Spleen (tissue), 11 donors: ENCODE data around the gene MTFR1L. TPM values are rescaled to one million over a fixed set of nuclear protein-coding genes. Genes with fewer than 3 reads are reported as not detected.

Experiments
- DNase-seq: peaks from one replicate; pipeline ENCODE4 v3.0.0-alpha.2; 2020
- H3K27ac ChIP-seq, 8 donors: fragments of 200-600 bp; sonication (generic) in 7 of 8; 1 replicate in 4 of 8; 2 replicates in 4 of 8; pipeline versions ENCODE4 v1.5.0 to v1.8.0; 2016 to 2021; ENCODE audit warnings: inconsistent platforms in 4 of 8, mild to moderate bottlenecking in 4 of 8, moderate library complexity in 1 of 8
- H3K27me3 ChIP-seq, 7 donors: fragments of 200-600 bp; sonication (generic) in 6 of 7; replicated peaks in 1 of 7; 1 replicate in 4 of 7; 2 replicates in 3 of 7; pipeline versions ENCODE4 v1.5.0 to v1.8.0; 2016 to 2021; ENCODE audit warnings: inconsistent platforms in 3 of 7, mild to moderate bottlenecking in 1 of 7
- H3K36me3 ChIP-seq, 6 donors: fragments of 200-600 bp; sonication (generic) in 5 of 6; 1 replicate in 4 of 6; 2 replicates in 2 of 6; pipeline versions ENCODE4 v1.5.0 to v1.8.0; 2016 to 2021; ENCODE audit warnings: inconsistent platforms in 2 of 6
- H3K4me1 ChIP-seq, 6 donors: fragments of 200-600 bp; sonication (generic) in 5 of 6; 1 replicate in 3 of 6; 2 replicates in 3 of 6; pipeline versions ENCODE4 v1.5.0 to v1.8.0; 2016 to 2021; ENCODE audit warnings: inconsistent platforms in 3 of 6
- H3K4me3 ChIP-seq, 8 donors: fragments of 200-600 bp; sonication (generic) in 7 of 8; 1 replicate in 4 of 8; 2 replicates in 4 of 8; pipeline versions ENCODE4 v1.5.0 to v1.8.0; 2016 to 2021; ENCODE audit warnings: inconsistent platforms in 4 of 8, mild to moderate bottlenecking in 4 of 8, moderate library complexity in 2 of 8
- H3K9me3 ChIP-seq, 8 donors: fragments of 200-600 bp; sonication (generic) in 7 of 8; 1 replicate in 4 of 8; 2 replicates in 4 of 8; pipeline versions ENCODE4 v1.5.0 to v1.8.0; 2016 to 2021; ENCODE audit warnings: inconsistent platforms in 4 of 8
- CTCF ChIP-seq, 11 experiments: fragments of 200-600 bp in 7 of 11; fragments of 450-650 bp in 4 of 11; sonication (generic) in 4 of 11; IDR thresholded peaks in 8 of 11; conservative IDR thresholded peaks in 3 of 11; 1 replicate in 7 of 11; 2 replicates in 4 of 11; pipeline versions ENCODE4 v1.4.0 to v1.8.0; 2016 to 2021; ENCODE audit warnings: antibody characterized with exemption in 11 of 11, inconsistent platforms in 4 of 11, mild to moderate bottlenecking in 1 of 11
- POLR2A ChIP-seq, 3 donors: fragments of 450-650 bp; IDR thresholded peaks; one replicate each; pipeline ENCODE4 v1.5.1; 2017; ENCODE audit warnings: antibody characterized with exemption in 3 of 3, mild to moderate bottlenecking in 1 of 3
- POLR2AphosphoS5 ChIP-seq, 3 donors: sonication (generic); formaldehyde crosslinking; IDR thresholded peaks; one replicate each; pipeline ENCODE4 v1.5.1; 2017; ENCODE audit warnings: antibody characterized with exemption in 3 of 3
- WGBS, 5 donors: extraction: QIAGEN DNeasy Blood & Tissue Kit in 3 of 5; methylation state at CpG; one replicate each; pipeline versions ENCODE4 v1.1.5 to v1.1.7; 2013 to 2018; 5-methylcytosine and 5-hydroxymethylcytosine counted together
- intact Hi-C: fragments of 100-400 bp; cut with DNase I; formaldehyde crosslinking; loops from one replicate; pipeline ENCODE4 v1.15.0; 2023; ENCODE audit warnings: low total_unique reads
- polyA plus RNA-seq, 3 donors: library from polyadenylated mRNA; stranded (reverse); fragments of 200-250 nt; gene quantifications; one replicate each; pipeline ENCODE4 v1.2.1, GENCODE V29; 2013
- total RNA-seq, 7 donors: library from RNA; depleted of rRNA in 3 of 7; stranded (reverse); fragments of >200 nt in 3 of 7; fragmentation: NEBNext Ultra II Directional in 4 of 7; extraction: Animal tissue kit (Norgen Biotek cat#: 25700) in 4 of 7; gene quantifications; one replicate each; pipeline versions ENCODE4 v1.1.0 to v1.2.1, GENCODE V29; 2016 to 2021
- donor health status: healthy with polysubstance abuse.
- donor health status: DM: no; HTN: no; CAD: no; lungs with moderate emphysema.
- donor health status: DM: no; HTN: no; CAD: no.
- donor health status: Bipolar disorder and iron deficiency.
- donor health status: healthy.
- donor health status: DM: no; HTN: no; CAD: no.
- donor health status: DM: yes; HTN: yes; CAD: no.

The MTFR1L gene
- total and polyA plus RNA-seq, 10 donors: 32.1 to 74.7 (median 50.3) TPM

- intact Hi-C loops: loop anchor here (10.0 kb wide), 1 partner anchor 46 kb away; no protein-coding TSS in a partner anchor
- Histone ChIP-seq H3K27me3 (no peaks in the 10 kb centered on the region), H3K4me1 (peaks cover 32 to 72% (median 63%) of the 10 kb centered on the region in 6 donors), H3K4me3 (no peak overlapping the region), H3K36me3 (peaks cover 0 to 29% (median 0%) of the 10 kb centered on the region in 6 donors), H3K9me3 (no peaks in the 10 kb centered on the region), H3K27ac (peak overlapping the region in 7 of 8 donors; percentile 16 to 87 (median 48))
- no peak for TF ChIP-seq CTCF (IDR thresholded peaks at IDR 0.05 in 8 of 11, conservative IDR thresholded peaks at IDR 0.05 in 3 of 11)
- no peak for TF ChIP-seq POLR2A (IDR thresholded peaks at IDR 0.05)
- no peak for TF ChIP-seq POLR2AphosphoS5 (IDR thresholded peaks at IDR 0.05)
- DNase-seq: peak; percentile 46
- WGBS, 5 donors: 22 to 39% (median 33%) methylated on average over 5 of the region's 5 CpGs
These were observed 51.4 kb downstream of the MTFR1L start for GRCh38 chr1:25871086-25871703.

GRCh38 chr1:25871704-25872494 lies 52.1 kb downstream of the MTFR1L start:
- H3K27me3 ChIP-seq: no peaks in the 10 kb centered on the region
- no peaks in the 10 kb centered on the region for H3K9me3 ChIP-seq
- intact Hi-C loops: loop anchor here (10.0 kb wide), 1 partner anchor 47 kb away; no protein-coding TSS in a partner anchor
- no peak overlapping the region for H3K4me3 ChIP-seq
- TF ChIP-seq POLR2A (IDR thresholded peaks at IDR 0.05): no peak
- H3K36me3 ChIP-seq: peaks cover 0 to 29% (median 0%) of the 10 kb centered on the region in 6 donors
- peaks cover 32 to 79% (median 67%) of the 10 kb centered on the region in 6 donors for H3K4me1 ChIP-seq
- WGBS, 5 donors: 64 to 82% (median 77%) methylated on average over 7 to 9 of the region's 9 CpGs
- H3K27ac ChIP-seq: peak overlapping the region in 7 of 8 donors; percentile 5 to 87 (median 48)
- DNase-seq: peak; percentile 25

- TF ChIP-seq CTCF (IDR thresholded peaks at IDR 0.05 in 8 of 11, conservative IDR thresholded peaks at IDR 0.05 in 3 of 11): no peak
- TF ChIP-seq POLR2AphosphoS5 (IDR thresholded peaks at IDR 0.05): no peak
- TF ChIP-seq POLR2A (IDR thresholded peaks at IDR 0.05): no peak
- H3K27ac ChIP-seq: peak overlapping the region in 6 of 8 donors; percentile 15 to 87 (median 52)
- H3K27me3 ChIP-seq: no peaks in the 10 kb centered on the region
- no peak overlapping the region for H3K4me3 ChIP-seq
- H3K36me3 ChIP-seq: peaks cover 0 to 26% (median 0%) of the 10 kb centered on the region in 6 donors
- no peaks in the 10 kb centered on the region for H3K9me3 ChIP-seq
- DNase-seq: no peak
- 49 to 59% (median 54%) methylated on average over 2 of the region's 2 CpGs for WGBS, 5 donors
- peaks cover 32 to 79% (median 69%) of the 10 kb centered on the region in 6 donors for H3K4me1 ChIP-seq
- intact Hi-C loops: loop anchor here (10.0 kb wide), 1 partner anchor 48 kb away; no protein-coding TSS in a partner anchor
These were observed 53.0 kb downstream of the MTFR1L start for GRCh38 chr1:25872713-25873112.

- Histone ChIP-seq H3K27me3 (no peaks in the 10 kb centered on the region), H3K36me3 (peaks cover 0 to 22% (median 0%) of the 10 kb centered on the region in 6 donors), H3K9me3 (no peaks in the 10 kb centered on the region), H3K4me1 (peaks cover 32 to 79% (median 69%) of the 10 kb centered on the region in 6 donors), H3K27ac (peak overlapping the region in 6 of 8 donors; percentile 15 to 87 (median 52)), H3K4me3 (no peak overlapping the region)
- intact Hi-C loops: loop anchor here (10.0 kb wide), 1 partner anchor 48 kb away; no protein-coding TSS in a partner anchor
- DNase-seq: peak; percentile 64
- 74 to 92% (median 78%) methylated on average over 3 of the region's 3 CpGs for WGBS, 5 donors
- no peak for TF ChIP-seq CTCF (IDR thresholded peaks at IDR 0.05 in 8 of 11, conservative IDR thresholded peaks at IDR 0.05 in 3 of 11)
- no peak for TF ChIP-seq POLR2A (IDR thresholded peaks at IDR 0.05)
- no peak for TF ChIP-seq POLR2AphosphoS5 (IDR thresholded peaks at IDR 0.05)
These were observed 53.4 kb downstream of the MTFR1L start for GRCh38 chr1:25873120-25873519.
